Right lobe of liver (tissue), 6 donors: Measurements from ENCODE around the gene ODF4. TPM values are rescaled to one million over a fixed set of nuclear protein-coding genes. Genes with fewer than 3 reads are reported as not detected.

Experiments
- ATAC-seq, 4 donors: fragments of 200-7000 bp; cut with Tn5 transposase; one replicate each; pipeline ENCODE4 v1.9.1; 2020; ENCODE audit warnings: mild to moderate bottlenecking in 4 of 4, moderate library complexity in 4 of 4
- DNase-seq, 3 donors: peaks; one replicate each; pipeline ENCODE4 v3.0.0-alpha.2; 2020
- H3K27ac ChIP-seq, 3 donors: fragments of 200-600 bp; one replicate each; pipeline ENCODE4 v1.8.0; 2022
- H3K27me3 ChIP-seq, 2 donors: fragments of 200-600 bp; one replicate each; pipeline ENCODE4 v1.8.0; 2022
- H3K36me3 ChIP-seq, 4 donors: fragments of 200-600 bp; sonication (generic) in 1 of 4; one replicate each; pipeline versions ENCODE4 v1.5.1 to v1.8.0; 2017 to 2022; ENCODE audit warnings: control low read depth in 1 of 4
- H3K4me1 ChIP-seq, 4 donors: fragments of 200-600 bp; sonication (generic) in 1 of 4; one replicate each; pipeline versions ENCODE4 v1.5.1 to v1.8.0; 2017 to 2022; ENCODE audit warnings: control low read depth in 1 of 4
- H3K4me3 ChIP-seq, 3 donors: fragments of 200-600 bp; one replicate each; pipeline ENCODE4 v1.8.0; 2022
- H3K9me3 ChIP-seq, 4 donors: fragments of 200-600 bp; sonication (generic) in 1 of 4; one replicate each; pipeline versions ENCODE4 v1.5.1 to v1.8.0; 2017 to 2022; ENCODE audit warnings: control low read depth in 1 of 4
- CTCF ChIP-seq, 4 donors: fragments of 200-600 bp in 3 of 4; fragments of 450-650 bp in 1 of 4; IDR thresholded peaks; one replicate each; pipeline versions ENCODE4 v1.5.1 to v1.8.0; 2016 to 2022; ENCODE audit warnings: antibody characterized with exemption in 4 of 4, mild to moderate bottlenecking in 2 of 4
- POLR2A ChIP-seq: fragments of 450-650 bp; IDR thresholded peaks from one replicate; pipeline ENCODE4 v1.6.1; 2017; ENCODE audit warnings: antibody characterized with exemption, mild to moderate bottlenecking
- WGBS: methylation state at CpG from one replicate; pipeline ENCODE4 v1.1.6; 2018; ENCODE audit warnings: low coverage, low lambda C conversion rate; ENCODE audit not compliant: insufficient coverage; ENCODE audit errors: missing lambda C conversion rate; 5-methylcytosine and 5-hydroxymethylcytosine counted together
- intact Hi-C, 2 donors: fragments of 100-400 bp; cut with DNase I; formaldehyde crosslinking; loops; one replicate each; pipeline versions ENCODE4 v1.11.2 to v1.14.1; 2022
- total RNA-seq, 6 experiments: library from RNA; depleted of rRNA in 2 of 6; stranded (reverse); fragments of >200 nt in 2 of 6; fragmentation: NEBNext Ultra II Directional in 3 of 6; extraction: Animal tissue kit (Norgen Biotek cat#: 25700) in 3 of 6; gene quantifications; one replicate each; pipeline versions ENCODE4 v1.1.0 to v1.2.4, GENCODE V29; 2016 to 2023
- donor health status: DM: no; HTN: yes; CAD: no.
- donor health status: DM: no; HTN: no; CAD: no.
- donor health status: DM: no; HTN: no; CAD: no.
- donor health status: DM: no; HTN: yes; CAD: no.
- donor health status: DM: no; HTN: yes; CAD: no.

The ODF4 gene
- total RNA-seq, 6 experiments from 2014 or later, result not detected

DNA sequence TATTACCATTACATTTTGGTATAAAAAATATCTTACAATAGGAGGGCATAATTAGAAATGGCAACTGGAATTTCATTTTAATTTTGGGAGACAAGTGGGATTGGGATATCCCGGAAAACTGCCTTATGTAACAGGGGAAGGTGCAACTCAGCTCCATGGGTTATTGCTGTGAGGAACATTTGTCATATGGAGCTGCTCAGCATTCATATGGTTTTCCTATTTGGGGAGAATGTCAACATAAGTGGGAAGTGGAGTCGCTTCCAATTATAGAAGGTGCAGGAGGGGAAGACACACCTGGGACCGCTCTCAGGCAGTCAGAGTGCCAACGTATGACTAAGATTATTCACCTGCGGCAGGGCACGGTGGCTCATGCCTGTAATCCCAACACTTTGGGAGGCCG, 10.7 kb downstream of the ODF4 start:
- WGBS, result 69% methylated on average over 5 of the region's 7 CpGs
- DNase-seq (no peak), ATAC-seq (no peak)
- no peaks in the 10 kb centered on the region for H3K36me3 ChIP-seq
- H3K27ac ChIP-seq, result no peak overlapping the region
- H3K27me3 ChIP-seq, result no peaks in the 10 kb centered on the region
- no peaks in the 10 kb centered on the region for H3K4me1 ChIP-seq
- TF ChIP-seq CTCF (IDR thresholded peaks at IDR 0.05) (no peak), POLR2A (no peak)
- no peaks in the 10 kb centered on the region for H3K9me3 ChIP-seq
- intact Hi-C loops, result no loop called here
- H3K4me3 ChIP-seq, result no peak overlapping the region

GRCh38 chr17:8353736-8354135, 14.1 kb downstream of the ODF4 start:
- no peak overlapping the region for H3K27ac ChIP-seq
- ATAC-seq, result no peak
- H3K27me3 ChIP-seq, result no peaks in the 10 kb centered on the region
- TF ChIP-seq POLR2A (no peak), CTCF (IDR thresholded peaks at IDR 0.05) (no peak)
- no peak overlapping the region for H3K4me3 ChIP-seq
- H3K4me1 ChIP-seq, result no peaks in the 10 kb centered on the region
- no peak for DNase-seq
- intact Hi-C loops, result no loop called here
- H3K36me3 ChIP-seq, result no peaks in the 10 kb centered on the region
- 55% methylated on average over 6 of the region's 7 CpGs for WGBS
- no peaks in the 10 kb centered on the region for H3K9me3 ChIP-seq

GRCh38 chr17:8354236-8354635, 14.6 kb downstream of the ODF4 start:
- no peak for TF ChIP-seq CTCF (IDR thresholded peaks at IDR 0.05)
- TF ChIP-seq POLR2A, result no peak
- Histone ChIP-seq H3K27me3 (no peaks in the 10 kb centered on the region), H3K36me3 (no peaks in the 10 kb centered on the region), H3K4me1 (no peaks in the 10 kb centered on the region), H3K4me3 (no peak overlapping the region), H3K9me3 (no peaks in the 10 kb centered on the region), H3K27ac (no peak overlapping the region)
- intact Hi-C loops, result no loop called here
- DNase-seq, result no peak
- no peak for ATAC-seq
- WGBS, result 54% methylated on average over 8 of the region's 8 CpGs

DNA sequence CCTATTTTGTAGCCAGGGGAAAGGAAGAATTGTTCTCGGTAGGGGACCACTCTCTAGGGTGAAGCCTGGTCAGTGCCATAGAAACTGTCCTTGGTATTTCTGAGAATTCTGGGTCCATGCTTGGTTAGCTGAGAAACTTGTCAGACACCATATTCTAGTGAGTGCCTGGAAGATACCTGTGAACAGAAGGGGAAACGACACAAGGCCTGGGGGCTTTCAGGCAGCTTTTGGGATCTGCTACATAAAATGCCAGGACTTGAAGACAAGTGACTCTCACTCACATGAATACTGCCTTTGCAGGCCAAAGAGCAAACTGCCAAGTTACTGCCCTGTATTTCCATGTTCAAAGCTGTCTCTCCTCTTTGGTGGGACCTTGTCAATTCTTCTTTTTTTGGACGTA, 18.3 kb downstream of the ODF4 start:
- no peaks in the 10 kb centered on the region for H3K4me1 ChIP-seq
- no peak overlapping the region for H3K27ac ChIP-seq
- intact Hi-C loops, result no loop called here
- DNase-seq (no peak), ATAC-seq (no peak)
- H3K4me3 ChIP-seq, result no peak overlapping the region
- no peak for TF ChIP-seq CTCF (IDR thresholded peaks at IDR 0.05)
- no peaks in the 10 kb centered on the region for H3K9me3 ChIP-seq
- H3K36me3 ChIP-seq, result no peaks in the 10 kb centered on the region
- WGBS, result 87% methylated on average over 3 of the region's 3 CpGs
- H3K27me3 ChIP-seq, result no peaks in the 10 kb centered on the region

DNA sequence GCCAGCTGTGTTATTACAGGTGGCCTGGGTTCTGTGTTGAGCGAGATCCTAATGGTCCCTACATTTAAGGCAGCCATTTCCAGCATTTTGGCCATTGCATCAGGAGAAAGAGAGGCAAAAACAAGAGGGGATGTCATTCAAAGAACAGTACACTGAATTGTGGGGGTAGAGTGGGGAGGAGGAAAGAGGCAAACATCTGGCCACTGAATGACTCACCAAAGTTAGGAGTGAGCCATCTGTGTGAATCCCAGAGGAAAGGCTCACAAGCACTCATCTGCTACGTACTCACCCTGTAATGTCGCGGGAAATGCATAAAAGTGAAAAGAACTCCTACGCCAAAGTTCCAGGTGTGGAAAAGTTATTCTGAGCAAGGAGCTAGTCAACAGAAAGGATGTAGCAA, 20.1 kb downstream of the ODF4 start:
- Histone ChIP-seq H3K36me3 (no peaks in the 10 kb centered on the region), H3K27me3 (no peaks in the 10 kb centered on the region), H3K27ac (peak overlapping the region in 1 of 3 donors; percentile 22), H3K4me3 (no peak overlapping the region), H3K4me1 (no peaks in the 10 kb centered on the region), H3K9me3 (no peaks in the 10 kb centered on the region)
- intact Hi-C loops, result no loop called here
- WGBS, result 70% methylated on average over 5 of the region's 5 CpGs
- TF ChIP-seq POLR2A (no peak), CTCF (IDR thresholded peaks at IDR 0.05) (no peak)
- ATAC-seq, result peak in 2 of 4 donors; percentile 54 to 77
- DNase-seq, result no peak
